H1 (cell line): Measurements from ENCODE around the gene LRCH3. TPM values are rescaled to one million over a fixed set of nuclear protein-coding genes. Genes with fewer than 3 reads are reported as not detected.

Experiments
- EGR1 ChIP-seq: IDR thresholded peaks from 2 replicates; pipeline ENCODE4 v1.6.1; 2011; ENCODE audit warnings: low read depth, low read length, borderline replicate concordance
- EP300 ChIP-seq, 2 experiments: IDR thresholded peaks; 1 replicate in 1 of 2; 2 replicates in 1 of 2; pipeline ENCODE4 v1.6.1; 2011 to 2012; ENCODE audit warnings: low read depth in 2 of 2, low read length in 2 of 2, mild to moderate bottlenecking in 2 of 2, borderline replicate concordance in 1 of 2, inconsistent platforms in 1 of 2, moderate library complexity in 1 of 2
- HDAC2 ChIP-seq, 2 experiments: fragments of 300-600 bp in 1 of 2; sonication (generic) in 1 of 2; IDR thresholded peaks; 2 replicates each; pipeline ENCODE4 v1.6.1; 2011 to 2012; ENCODE audit warnings: low read depth in 2 of 2, low read length in 2 of 2, mild to moderate bottlenecking in 2 of 2, moderate library complexity in 2 of 2, borderline replicate concordance in 1 of 2, inconsistent platforms in 1 of 2
- RFX5 ChIP-seq: IDR thresholded peaks from 2 replicates; pipeline ENCODE4 v1.6.1; 2011; ENCODE audit warnings: low read depth, low read length, improper control_type of control experiment, borderline replicate concordance
- polyA plus RNA-seq, 7 experiments: library from polyadenylated mRNA; depleted of rRNA in 3 of 7; stranded (reverse) in 5 of 7; unstranded in 2 of 7; fragments of >200 nt in 5 of 7; fragments of 200-250 nt in 2 of 7; gene quantifications; 1 replicate in 5 of 7; 2 replicates in 1 of 7; 4 replicates in 1 of 7; pipeline versions ENCODE4 v1.2.1 to v1.2.3, GENCODE V29; 2011 to 2013; ENCODE audit warnings: missing spikeins in 2 of 7, mixed read lengths in 2 of 7
- total RNA-seq: library from RNA; stranded (reverse); fragmentation: NEBNext Ultra II Directional; extraction: Animal tissue kit (Norgen Biotek cat#: 25700); gene quantifications from 2 replicates; pipeline ENCODE4 v1.2.1, GENCODE V29; 2021

LRCH3 gene
- total and polyA plus RNA-seq, 2 of the 8 experiments (the other 6 are each of a cell fraction or from before 2014, with no cell fraction given) = 58.4 to 66.0 TPM

GRCh38 chr3:197846491-197846890, 55.4 kb downstream of the LRCH3 start (continued):
- TF ChIP-seq RFX5 (no peak), EGR1 (no peak), HDAC2 (IDR thresholded peaks at IDR 0.05; ENCODE audit: borderline replicate concordance in 1 of 2, low read depth in 2 of 2, low read length in 2 of 2) (no peak), EP300 (IDR thresholded peaks at IDR 0.05; ENCODE audit: borderline replicate concordance in 1 of 2, low read depth in 2 of 2, low read length in 2 of 2) (no peak)
